ENCODE data around the gene MORN5. TPM values are rescaled to one million over a fixed set of nuclear protein-coding genes. Genes with fewer than 3 reads are reported as not detected.

Gene MORN5
- total and polyA plus RNA-seq, 9 of the 15 experiments (the other 6 are each of a cell fraction or from before 2014, with no cell fraction given), result not detected

DNA sequence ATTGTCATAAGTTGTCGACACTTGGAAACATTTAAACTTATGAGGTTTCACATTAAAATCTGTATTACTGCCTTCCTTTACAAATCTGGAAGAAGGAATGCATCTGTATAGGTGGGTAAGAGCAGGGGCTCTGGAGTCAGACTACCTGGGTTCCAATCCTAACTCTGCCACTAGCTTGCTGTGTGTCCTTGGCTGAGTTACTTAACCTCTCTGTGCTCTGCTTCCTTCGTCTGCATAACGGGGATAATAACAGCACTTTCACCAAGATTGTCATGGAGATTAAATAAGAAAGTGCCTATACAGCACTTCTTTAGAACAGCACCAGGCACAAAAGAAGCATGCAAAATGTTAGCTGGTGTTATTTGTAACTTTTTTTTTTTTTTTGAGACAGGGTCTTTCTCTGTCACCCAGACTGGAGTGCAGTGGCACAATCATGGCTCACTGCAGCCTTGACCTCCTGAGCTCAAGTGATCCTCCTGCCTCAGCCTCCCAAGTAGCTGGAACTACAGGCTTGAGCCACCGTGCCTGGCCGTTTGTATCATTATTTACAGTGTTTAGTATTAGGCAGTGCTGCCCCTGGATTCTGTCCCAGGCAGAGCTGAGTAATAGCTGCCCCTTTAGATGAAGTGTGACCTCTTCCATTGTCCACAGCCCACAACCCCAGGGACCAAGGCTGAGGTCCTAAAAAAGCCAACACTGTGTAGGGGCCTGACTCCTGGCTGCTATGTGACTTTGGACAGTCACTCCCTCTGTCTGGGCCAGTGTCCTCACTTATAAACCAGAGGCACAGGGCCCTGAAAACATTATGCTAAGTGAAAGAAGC lies 41.2 kb upstream of the MORN5 start:
- no peak overlapping the region for H2AFZ ChIP-seq (ENCODE audit: low read depth, low read length)
- ChIA-PET CTCF (ENCODE audit: low intra/inter-chr PET ratio) (no interaction called here), POLR2A (interaction anchor here (0.5 kb wide), 2 partner anchors 190 to 219 kb away, joined by 3 read pairs; no protein-coding TSS in a partner anchor)
- ATAC-seq (no peak), DNase-seq (ENCODE audit: extremely low read depth in 1 of 4, low spot score in 3 of 4) (no peak), FAIRE-seq (peak; percentile 11)
- H3K4me1 ChIP-seq (replicated peaks in 1 of 2; ENCODE audit: control insufficient read depth in 2 of 2, insufficient read depth in 2 of 2, low read length in 2 of 2), result peaks cover 0 to 3% of the 10 kb centered on the region in 2 experiments; a peak in 1 of 5 replicates
- peaks cover 0 to 17% of the 10 kb centered on the region in 2 experiments; a peak in 2 of 5 replicates for H3K27me3 ChIP-seq (ENCODE audit: control insufficient read depth in 2 of 2, insufficient read depth in 2 of 2, low read length in 2 of 2)
- no peaks in the 10 kb centered on the region for H3K36me3 ChIP-seq (ENCODE audit: control insufficient read depth, insufficient read depth, low read length)
- H3K4me2 ChIP-seq (ENCODE audit: insufficient read depth, low read length), result no peak overlapping the region
- intact Hi-C loops (cut with micrococcal nuclease) (no loop called here), in situ Hi-C loops (cut with MboI) (no loop called here)
- no peak overlapping the region for H3K4me3 ChIP-seq
- BruUV-seq (replicated peaks), result no TSS peak
- no peak overlapping the region for H3K27ac ChIP-seq (ENCODE audit: extremely low read depth, low read depth, low read length)
- no peaks in the 10 kb centered on the region; the same call in 1 of the 2 replicates for H3K9me3 ChIP-seq (replicated peaks; ENCODE audit: control insufficient read depth, insufficient read depth, low read depth, low read length)
- H4K20me1 ChIP-seq (replicated peaks; ENCODE audit: control insufficient read depth, insufficient read depth, low read length), result peaks cover 3% of the 10 kb centered on the region
- WGBS (ENCODE audit: insufficient coverage, low coverage, missing lambda C conversion rate), result 11% methylated on average over 5 of the region's 5 CpGs
- no peaks in the 10 kb centered on the region for H3K79me2 ChIP-seq (ENCODE audit: control insufficient read depth, insufficient read depth, low read length)
- no peaks in the 10 kb centered on the region for H3K9me1 ChIP-seq (ENCODE audit: control insufficient read depth, insufficient read depth, low read length)
- H3K9ac ChIP-seq (ENCODE audit: insufficient read depth in 1 of 2, low read depth in 2 of 2, low read length in 2 of 2), result no peak overlapping the region
- TF ChIP-seq SMARCA5 (IDR thresholded peaks at IDR 0.05) (peak; percentile 77; the same call in 1 of the 2 replicates), ETV5 (CRISPR knock-in tag; IDR thresholded peaks at IDR 0.05; ENCODE audit: low read depth) (no peak), NR2C2 (CRISPR knock-in tag; IDR thresholded peaks at IDR 0.05) (no peak), NR2C2 (tag; IDR thresholded peaks at IDR 0.05) (no peak), NFRKB (IDR thresholded peaks at IDR 0.05; ENCODE audit: low read depth) (no peak), NR1H2 (CRISPR knock-in tag; IDR thresholded peaks at IDR 0.05) (no peak), ZNF830 (CRISPR knock-in tag; IDR thresholded peaks at IDR 0.05) (no peak), ZNF436 (CRISPR knock-in tag; IDR thresholded peaks at IDR 0.05) (no peak), MAFF (IDR thresholded peaks at IDR 0.05; ENCODE audit: low read length) (peak; percentile 9; the same call in 1 of the 2 replicates), ZNF224 (CRISPR knock-in tag; IDR thresholded peaks at IDR 0.05) (no peak), C11orf30 (IDR thresholded peaks at IDR 0.05; ENCODE audit: low read depth) (peak; percentile 40; the same call in 1 of the 2 replicates), CCAR2 (IDR thresholded peaks at IDR 0.05; ENCODE audit: low read depth, low read length) (no peak), BRD9 (IDR thresholded peaks at IDR 0.05; ENCODE audit: low read depth, partially characterized antibody) (no peak), L3MBTL2 (IDR thresholded peaks at IDR 0.05) (no peak), MAFK (IDR thresholded peaks at IDR 0.05; ENCODE audit: low read length) (peak; percentile 37; the same call in 1 of the 2 replicates), GTF2A2 (tag; IDR thresholded peaks at IDR 0.05) (no peak), SOX6 (IDR thresholded peaks at IDR 0.05) (no peak), CBFA2T3 (IDR thresholded peaks at IDR 0.05) (no peak), ZNF24 (IDR thresholded peaks at IDR 0.05) (no peak), ILK (tag; IDR thresholded peaks at IDR 0.05; ENCODE audit: borderline replicate concordance, low read depth) (no peak), ZNF282 (CRISPR knock-in tag; IDR thresholded peaks at IDR 0.05) (no peak), GABPA (tag; conservative IDR thresholded peaks at IDR 0.05; ENCODE audit: low read depth) (no peak)
- TF ChIP-seq, protein P1, sequence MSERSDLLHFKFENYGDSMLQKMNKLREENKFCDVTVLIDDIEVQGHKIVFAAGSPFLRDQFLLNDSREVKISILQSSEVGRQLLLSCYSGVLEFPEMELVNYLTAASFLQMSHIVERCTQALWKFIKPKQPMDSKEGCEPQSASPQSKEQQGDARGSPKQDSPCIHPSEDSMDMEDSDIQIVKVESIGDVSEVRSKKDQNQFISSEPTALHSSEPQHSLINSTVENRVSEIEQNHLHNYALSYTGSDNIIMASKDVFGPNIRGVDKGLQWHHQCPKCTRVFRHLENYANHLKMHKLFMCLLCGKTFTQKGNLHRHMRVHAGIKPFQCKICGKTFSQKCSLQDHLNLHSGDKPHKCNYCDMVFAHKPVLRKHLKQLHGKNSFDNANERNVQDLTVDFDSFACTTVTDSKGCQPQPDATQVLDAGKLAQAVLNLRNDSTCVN (CRISPR knock-in tag; IDR thresholded peaks at IDR 0.05), result no peak
- TF ChIP-seq, protein P2, sequence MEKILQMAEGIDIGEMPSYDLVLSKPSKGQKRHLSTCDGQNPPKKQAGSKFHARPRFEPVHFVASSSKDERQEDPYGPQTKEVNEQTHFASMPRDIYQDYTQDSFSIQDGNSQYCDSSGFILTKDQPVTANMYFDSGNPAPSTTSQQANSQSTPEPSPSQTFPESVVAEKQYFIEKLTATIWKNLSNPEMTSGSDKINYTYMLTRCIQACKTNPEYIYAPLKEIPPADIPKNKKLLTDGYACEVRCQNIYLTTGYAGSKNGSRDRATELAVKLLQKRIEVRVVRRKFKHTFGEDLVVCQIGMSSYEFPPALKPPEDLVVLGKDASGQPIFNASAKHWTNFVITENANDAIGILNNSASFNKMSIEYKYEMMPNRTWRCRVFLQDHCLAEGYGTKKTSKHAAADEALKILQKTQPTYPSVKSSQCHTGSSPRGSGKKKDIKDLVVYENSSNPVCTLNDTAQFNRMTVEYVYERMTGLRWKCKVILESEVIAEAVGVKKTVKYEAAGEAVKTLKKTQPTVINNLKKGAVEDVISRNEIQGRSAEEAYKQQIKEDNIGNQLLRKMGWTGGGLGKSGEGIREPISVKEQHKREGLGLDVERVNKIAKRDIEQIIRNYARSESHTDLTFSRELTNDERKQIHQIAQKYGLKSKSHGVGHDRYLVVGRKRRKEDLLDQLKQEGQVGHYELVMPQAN (IDR thresholded peaks at IDR 0.05; ENCODE audit: borderline replicate concordance), result no peak

All from K562 (cell line).